IMR-90 (cell line): ENCODE results near the gene MSI2. TPM values are rescaled to one million over a fixed set of nuclear protein-coding genes. Genes with fewer than 3 reads are reported as not detected.

Source experiments
- ATAC-seq: fragments of 200-7000 bp; cut with Tn5 transposase; 2 replicates; pipeline ENCODE4 v1.9.1; 2020; ENCODE audit warnings: low read depth, mild to moderate bottlenecking, moderate library complexity
- BruUV-seq: library from RNA; stranded (reverse); fragments of 400-500 nt; replicated peaks from 2 replicates; lab custom pipeline; 2021; lab: Mats Ljungman, UMichigan
- CTCF ChIA-PET: fragments of 300-600 bp; formaldehyde crosslinking; extraction: SDS; loops from one replicate; lab custom pipeline; 2021; ENCODE audit warnings: antibody characterized with exemption; lab: Yijun Ruan, JAX
- POLR2A ChIA-PET: fragments of 300-600 bp; sonication (Branson Sonifier 250); formaldehyde crosslinking; loops from one replicate; lab custom pipeline; 2022; ENCODE audit warnings: antibody characterized with exemption; ENCODE audit not compliant: unreplicated experiment; lab: Charles Lee
- DNase-seq: peaks from one replicate; pipeline ENCODE4 v3.0.0; 2013
- H2AFZ ChIP-seq: replicated peaks from 2 replicates; pipeline ENCODE3; 2013; ENCODE audit warnings: low read length, mild to moderate bottlenecking; ENCODE audit not compliant: poor library complexity
- H2AK5ac ChIP-seq: 2 replicates; pipeline ENCODE4 v1.6.1; 2013; ENCODE audit warnings: low read depth, low read length, inconsistent platforms
- H2AK9ac ChIP-seq: replicated peaks from 2 replicates; pipeline ENCODE3; 2013; ENCODE audit warnings: mild to moderate bottlenecking, low read depth, low read length, moderate library complexity; ENCODE audit not compliant: poor library complexity
- H2BK120ac ChIP-seq: 2 replicates; pipeline ENCODE4 v1.6.1; 2013; ENCODE audit warnings: low read depth, low read length, inconsistent platforms
- H2BK15ac ChIP-seq: 3 replicates; pipeline ENCODE4 v1.6.1; 2013; ENCODE audit warnings: low read depth, low read length, inconsistent platforms
- H2BK20ac ChIP-seq: 2 replicates; pipeline ENCODE4 v1.6.1; 2013; ENCODE audit warnings: low read depth, mild to moderate bottlenecking, inconsistent platforms, low read length, moderate library complexity
- H2BK5ac ChIP-seq: 2 replicates; pipeline ENCODE4 v1.6.1; 2013; ENCODE audit warnings: mild to moderate bottlenecking, low read depth, low read length, inconsistent platforms; ENCODE audit not compliant: poor library complexity, severe bottlenecking
- H3K14ac ChIP-seq: replicated peaks from 2 replicates; pipeline ENCODE4 v1.6.1; 2013; ENCODE audit warnings: low read depth, low read length, inconsistent platforms
- H3K18ac ChIP-seq: 2 replicates; pipeline ENCODE4 v1.6.1; 2013; ENCODE audit warnings: low read depth, low read length, control low read depth
- H3K23ac ChIP-seq: 2 replicates; pipeline ENCODE4 v1.6.1; 2013; ENCODE audit warnings: low read depth, low read length, inconsistent platforms
- H3K27ac ChIP-seq: 2 replicates; pipeline ENCODE4 v1.5.1; 2013; ENCODE audit warnings: mild to moderate bottlenecking, control low read depth, low read length; ENCODE audit not compliant: insufficient read depth
- H3K27me3 ChIP-seq: 2 replicates; pipeline ENCODE4 v1.6.1; 2013; ENCODE audit warnings: low read length; ENCODE audit not compliant: control insufficient read depth, insufficient read depth
- H3K36me3 ChIP-seq: 2 replicates; pipeline ENCODE4 v1.6.1; 2013; ENCODE audit warnings: low read length, mixed read lengths; ENCODE audit not compliant: control insufficient read depth, insufficient read depth
- H3K4ac ChIP-seq: 2 replicates; pipeline ENCODE4 v1.6.1; 2013; ENCODE audit warnings: low read depth, low read length, inconsistent platforms
- H3K4me1 ChIP-seq: 2 replicates; pipeline ENCODE4 v1.6.1; 2013; ENCODE audit warnings: low read length, mixed read lengths; ENCODE audit not compliant: control insufficient read depth, insufficient read depth
- H3K4me2 ChIP-seq: 2 replicates; pipeline ENCODE4 v1.6.1; 2013; ENCODE audit warnings: low read depth, mild to moderate bottlenecking, control low read depth, low read length, moderate library complexity
- H3K4me3 ChIP-seq: 2 replicates; pipeline ENCODE4 v1.5.1; 2013; ENCODE audit warnings: low read depth, mild to moderate bottlenecking, control low read depth, low read length, moderate library complexity; ENCODE audit not compliant: insufficient read depth
- H3K56ac ChIP-seq: 2 replicates; pipeline ENCODE4 v1.6.1; 2013; ENCODE audit warnings: low read length, inconsistent platforms; ENCODE audit not compliant: insufficient read depth; ENCODE audit errors: extremely low read depth
- H3K79me1 ChIP-seq, 2 experiments: 2 replicates each; pipeline ENCODE4 v1.6.1; 2013; ENCODE audit warnings: low read length in 2 of 2, inconsistent platforms in 1 of 2, low read depth in 1 of 2
- H3K9ac ChIP-seq: 2 replicates; pipeline ENCODE4 v1.6.1; 2013; ENCODE audit warnings: low read depth, low read length, control low read depth
- H3K9me1 ChIP-seq: 2 replicates; pipeline ENCODE4 v1.6.1; 2013; ENCODE audit warnings: low read length, inconsistent platforms; ENCODE audit not compliant: insufficient read depth
- H3K9me3 ChIP-seq: 2 replicates; pipeline ENCODE4 v1.6.1; 2013; ENCODE audit warnings: low read length; ENCODE audit not compliant: control insufficient read depth, insufficient read depth
- H4K20me1 ChIP-seq: 2 replicates; pipeline ENCODE4 v1.6.1; 2013; ENCODE audit warnings: low read length, inconsistent platforms; ENCODE audit not compliant: insufficient read depth
- H4K5ac ChIP-seq: 2 replicates; pipeline ENCODE4 v1.6.1; 2013; ENCODE audit warnings: mild to moderate bottlenecking, low read depth, low read length, control low read depth
- H4K8ac ChIP-seq, 2 experiments: 2 replicates each; pipeline ENCODE4 v1.6.1; 2013; ENCODE audit warnings: low read depth in 2 of 2, low read length in 2 of 2, control low read depth in 1 of 2, inconsistent platforms in 1 of 2
- H4K91ac ChIP-seq: 2 replicates; pipeline ENCODE4 v1.6.1; 2013; ENCODE audit warnings: low read depth, low read length, inconsistent platforms; ENCODE audit not compliant: insufficient read depth
- MAZ ChIP-seq: IDR thresholded peaks from 2 replicates; pipeline ENCODE4 v1.6.1; 2012; ENCODE audit warnings: low read depth, mild to moderate bottlenecking, low read length, improper control_type of control experiment, moderate library complexity, borderline replicate concordance
- WGBS, 2 experiments: methylation state at CpG; one replicate each; pipeline versions ENCODE4 v1.1.5 to v1.1.7; 2013; ENCODE audit warnings: missing lambda C conversion rate in 2 of 2; ENCODE audit not compliant: insufficient read length in 1 of 2; ENCODE audit errors: extremely low coverage in 2 of 2; 5-methylcytosine and 5-hydroxymethylcytosine counted together
- dilution Hi-C: fragments of 300-500 bp; cut with HindIII; formaldehyde crosslinking; loops from one replicate; pipeline ENCODE4 v1.14.3; 2018; ENCODE audit warnings: low sequenced_read_pairs; ENCODE audit not compliant: unreplicated experiment
- in situ Hi-C: fragments of 300-500 bp; cut with MboI; formaldehyde crosslinking; loops from 3 replicates; pipeline ENCODE4 v1.14.3; 2019; ENCODE audit warnings: low sequenced_read_pairs, inconsistent platforms, mixed read lengths
- intact Hi-C: fragments of 100-400 bp; cut with micrococcal nuclease; formaldehyde crosslinking; loops from 2 replicates; pipeline ENCODE4 v1.10.0; 2022
- polyA plus RNA-seq, 3 experiments: library from polyadenylated mRNA; depleted of rRNA; stranded (reverse); fragments of >200 nt; gene quantifications; 2 replicates each; pipeline ENCODE4 v1.2.3, GENCODE V29; 2012; ENCODE audit warnings: low replicate concordance in 1 of 3
- total RNA-seq: library from RNA; depleted of rRNA; stranded (reverse); fragments of >200 nt; gene quantifications from 2 replicates; pipeline ENCODE4 v1.2.3, GENCODE V29; 2012
- TF ChIP-seq, protein P1 (sequence below): conservative IDR thresholded peaks from 2 replicates; pipeline ENCODE4 v1.5.1; 2012; ENCODE audit warnings: mild to moderate bottlenecking, low read depth, low read length, improper control_type of control experiment

Gene MSI2
- total and polyA plus RNA-seq, 2 of the 4 experiments (the other 2 are of a cell fraction), result 13.0 to 16.0 TPM

DNA sequence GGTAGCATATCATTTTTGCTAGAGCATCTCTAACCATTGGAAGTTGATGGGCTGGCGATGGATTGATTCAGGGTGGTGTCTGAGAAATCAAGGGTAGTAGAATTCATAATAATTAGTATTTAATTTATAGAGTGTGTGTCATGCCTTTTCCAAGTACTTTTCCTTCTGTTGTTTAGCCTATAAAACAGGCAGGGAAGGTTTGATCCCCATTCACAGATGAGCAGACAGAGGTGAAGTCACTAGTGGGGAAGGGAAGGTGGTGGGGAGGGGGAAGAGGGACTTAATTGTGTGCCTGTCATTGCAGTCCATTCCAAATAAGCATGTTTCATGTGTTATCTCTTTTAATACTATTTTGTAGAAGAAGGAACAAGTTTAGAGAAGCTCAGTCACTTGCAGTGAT, 131.3 kb downstream of the MSI2 start:
- Histone ChIP-seq H3K4ac (no peak overlapping the region), H4K8ac (no peak overlapping the region), H3K27me3 (no peaks in the 10 kb centered on the region), H2BK5ac (no peak overlapping the region), H2AFZ (no peak overlapping the region), H2BK15ac (no peak overlapping the region), H3K79me1 (peaks cover 0 to 14% of the 10 kb centered on the region in 2 experiments; a peak in 1 of 4 replicates), H4K5ac (no peak overlapping the region), H3K14ac (no peak overlapping the region), H3K56ac (no peak overlapping the region), H3K27ac (no peak overlapping the region), H3K9me3 (no peaks in the 10 kb centered on the region; the same call in 1 of the 2 replicates), H3K4me2 (no peak overlapping the region), H3K9ac (no peak overlapping the region), H2AK9ac (no peak overlapping the region), H3K4me3 (no peak overlapping the region), H3K9me1 (no peaks in the 10 kb centered on the region), H3K18ac (no peak overlapping the region), H3K4me1 (peaks cover 2% of the 10 kb centered on the region; the same call in 1 of the 2 replicates), H2AK5ac (no peak overlapping the region), H2BK120ac (no peak overlapping the region), H3K23ac (no peak overlapping the region), H3K36me3 (no peaks in the 10 kb centered on the region), H4K91ac (no peak overlapping the region), H2BK20ac (no peak overlapping the region), H4K20me1 (no peaks in the 10 kb centered on the region)
- DNase-seq, result no peak
- BruUV-seq, result no TSS peak
- dilution Hi-C loops, result no loop called here
- POLR2A ChIA-PET, result no interaction called here
- CTCF ChIA-PET, result no interaction called here
- WGBS, 2 experiments, result no CpG with 5 or more reads among the region's 1 CpG
- in situ Hi-C loops, result no loop called here
- no peak for ATAC-seq
- TF ChIP-seq MAZ, result no peak
- TF ChIP-seq, protein P1, sequence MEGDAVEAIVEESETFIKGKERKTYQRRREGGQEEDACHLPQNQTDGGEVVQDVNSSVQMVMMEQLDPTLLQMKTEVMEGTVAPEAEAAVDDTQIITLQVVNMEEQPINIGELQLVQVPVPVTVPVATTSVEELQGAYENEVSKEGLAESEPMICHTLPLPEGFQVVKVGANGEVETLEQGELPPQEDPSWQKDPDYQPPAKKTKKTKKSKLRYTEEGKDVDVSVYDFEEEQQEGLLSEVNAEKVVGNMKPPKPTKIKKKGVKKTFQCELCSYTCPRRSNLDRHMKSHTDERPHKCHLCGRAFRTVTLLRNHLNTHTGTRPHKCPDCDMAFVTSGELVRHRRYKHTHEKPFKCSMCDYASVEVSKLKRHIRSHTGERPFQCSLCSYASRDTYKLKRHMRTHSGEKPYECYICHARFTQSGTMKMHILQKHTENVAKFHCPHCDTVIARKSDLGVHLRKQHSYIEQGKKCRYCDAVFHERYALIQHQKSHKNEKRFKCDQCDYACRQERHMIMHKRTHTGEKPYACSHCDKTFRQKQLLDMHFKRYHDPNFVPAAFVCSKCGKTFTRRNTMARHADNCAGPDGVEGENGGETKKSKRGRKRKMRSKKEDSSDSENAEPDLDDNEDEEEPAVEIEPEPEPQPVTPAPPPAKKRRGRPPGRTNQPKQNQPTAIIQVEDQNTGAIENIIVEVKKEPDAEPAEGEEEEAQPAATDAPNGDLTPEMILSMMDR, result no peak
- intact Hi-C loops, result no loop called here
